Endodermal cell (in vitro differentiated cells): ENCODE results near the gene PITPNM3. TPM values are rescaled to one million over a fixed set of nuclear protein-coding genes. Genes with fewer than 3 reads are reported as not detected.

Source experiments
- DNase-seq: peaks from one replicate; pipeline ENCODE4 v3.0.0-alpha.2; 2017
- H3K27ac ChIP-seq: 2 replicates; pipeline ENCODE4 v1.5.1; 2013; ENCODE audit warnings: mild to moderate bottlenecking, low read depth, low read length, moderate library complexity
- H3K27me3 ChIP-seq: 2 replicates; pipeline ENCODE4 v1.6.1; 2013; ENCODE audit warnings: mild to moderate bottlenecking, low read length, moderate library complexity; ENCODE audit not compliant: insufficient read depth, control insufficient read depth, poor library complexity, severe bottlenecking
- H3K36me3 ChIP-seq: 2 replicates; pipeline ENCODE4 v1.7.0; 2013; ENCODE audit warnings: mild to moderate bottlenecking, low read length, moderate library complexity; ENCODE audit not compliant: control insufficient read depth, insufficient read depth
- H3K4me1 ChIP-seq: one replicate; pipeline ENCODE4 v1.7.0; 2013; ENCODE audit warnings: low read length; ENCODE audit not compliant: control insufficient read depth, insufficient read depth
- H3K4me3 ChIP-seq: 2 replicates; pipeline ENCODE4 v1.5.1; 2013; ENCODE audit warnings: mild to moderate bottlenecking, low read length, moderate library complexity
- H3K9ac ChIP-seq: 2 replicates; pipeline ENCODE4 v1.6.1; 2013; ENCODE audit warnings: mild to moderate bottlenecking, low read length, moderate library complexity; ENCODE audit not compliant: poor library complexity, severe bottlenecking; ENCODE audit errors: extremely low read depth
- H3K9me3 ChIP-seq: 2 replicates; pipeline ENCODE4 v1.6.1; 2013; ENCODE audit warnings: mild to moderate bottlenecking, low read length, moderate library complexity; ENCODE audit not compliant: control insufficient read depth
- H3K27ac Mint-ChIP-seq: 2 replicates; pipeline ENCODE4 v1.8.0; 2020; ENCODE audit warnings: mixed read lengths
- H3K27me3 Mint-ChIP-seq: 2 replicates; pipeline ENCODE4 v1.8.0; 2021; ENCODE audit warnings: mild to moderate bottlenecking, mixed read lengths; ENCODE audit not compliant: insufficient read depth
- H3K36me3 Mint-ChIP-seq: 2 replicates; pipeline ENCODE4 v1.8.0; 2020; ENCODE audit warnings: low read depth, mixed read lengths
- H3K4me1 Mint-ChIP-seq: 2 replicates; pipeline ENCODE4 v1.8.0; 2020; ENCODE audit warnings: mixed read lengths
- H3K4me3 Mint-ChIP-seq: 2 replicates; pipeline ENCODE4 v1.8.0; 2020; ENCODE audit warnings: mild to moderate bottlenecking, moderate library complexity, mixed read lengths
- H3K9me3 Mint-ChIP-seq: 2 replicates; pipeline ENCODE4 v1.8.0; 2020; ENCODE audit warnings: mild to moderate bottlenecking, mixed read lengths
- CTCF ChIP-seq: fragments of 200-600 bp; sonication (generic); conservative IDR thresholded peaks from 2 replicates; pipeline ENCODE4 v1.5.0; 2021; ENCODE audit warnings: antibody characterized with exemption, mild to moderate bottlenecking
- WGBS, 2 experiments: methylation state at CpG; one replicate each; pipeline versions ENCODE4 v1.1.5 to v1.1.7; 2013; ENCODE audit warnings: missing lambda C conversion rate in 2 of 2, mixed read lengths in 1 of 2; ENCODE audit not compliant: insufficient coverage in 1 of 2, insufficient read length in 1 of 2; 5-methylcytosine and 5-hydroxymethylcytosine counted together
- total RNA-seq, 2 donors: library from RNA; stranded (reverse); fragmentation: NEBNext Ultra II Directional in 1 of 2; extraction: Animal tissue kit (Norgen Biotek cat#: 25700) in 1 of 2; gene quantifications; 2 replicates in 1 of 2; 3 replicates in 1 of 2; pipeline ENCODE4 v1.2.1, GENCODE V29; 2021

PITPNM3 gene
- total RNA-seq, 2 donors from 2014 or later, result 1.8 to 2.7 TPM

DNA sequence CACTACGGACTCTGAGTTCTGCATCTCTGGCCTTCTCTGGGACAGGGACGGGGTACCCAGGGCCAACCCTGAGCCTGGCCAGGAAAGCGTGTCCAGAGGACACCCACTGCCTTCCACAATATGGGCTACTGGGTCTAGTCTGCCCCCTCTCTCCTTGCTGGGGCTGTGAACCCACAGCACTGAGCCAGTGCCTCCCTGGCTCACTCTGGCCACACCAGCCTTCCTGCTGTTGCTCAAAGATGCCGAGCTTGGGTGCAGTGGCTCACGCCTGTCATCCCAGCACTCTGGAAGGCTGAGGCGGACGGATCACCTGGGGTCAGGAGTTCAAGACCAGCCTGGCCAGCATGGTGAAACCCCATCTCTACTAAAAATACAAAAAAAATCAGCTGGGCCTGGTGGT, 24.8 kb downstream of the PITPNM3 start:
- H3K27ac Mint-ChIP-seq, result no peak overlapping the region
- H3K4me1 Mint-ChIP-seq, result no peaks in the 10 kb centered on the region
- no peak for TF ChIP-seq CTCF
- H3K9ac ChIP-seq, result no peak overlapping the region
- no peaks in the 10 kb centered on the region for H3K9me3 ChIP-seq
- no peak for DNase-seq
- H3K4me3 ChIP-seq, result no peak overlapping the region
- H3K4me3 Mint-ChIP-seq, result no peak overlapping the region
- H3K4me1 ChIP-seq, result no peaks in the 10 kb centered on the region
- no peaks in the 10 kb centered on the region for H3K27me3 ChIP-seq
- 85 to 88% methylated on average over 5 to 7 of the region's 7 CpGs for WGBS, 2 experiments
- no peaks in the 10 kb centered on the region for H3K36me3 Mint-ChIP-seq
- H3K27ac ChIP-seq, result no peak overlapping the region
- no peaks in the 10 kb centered on the region for H3K36me3 ChIP-seq
- H3K9me3 Mint-ChIP-seq, result no peaks in the 10 kb centered on the region
- H3K27me3 Mint-ChIP-seq, result no peaks in the 10 kb centered on the region

DNA sequence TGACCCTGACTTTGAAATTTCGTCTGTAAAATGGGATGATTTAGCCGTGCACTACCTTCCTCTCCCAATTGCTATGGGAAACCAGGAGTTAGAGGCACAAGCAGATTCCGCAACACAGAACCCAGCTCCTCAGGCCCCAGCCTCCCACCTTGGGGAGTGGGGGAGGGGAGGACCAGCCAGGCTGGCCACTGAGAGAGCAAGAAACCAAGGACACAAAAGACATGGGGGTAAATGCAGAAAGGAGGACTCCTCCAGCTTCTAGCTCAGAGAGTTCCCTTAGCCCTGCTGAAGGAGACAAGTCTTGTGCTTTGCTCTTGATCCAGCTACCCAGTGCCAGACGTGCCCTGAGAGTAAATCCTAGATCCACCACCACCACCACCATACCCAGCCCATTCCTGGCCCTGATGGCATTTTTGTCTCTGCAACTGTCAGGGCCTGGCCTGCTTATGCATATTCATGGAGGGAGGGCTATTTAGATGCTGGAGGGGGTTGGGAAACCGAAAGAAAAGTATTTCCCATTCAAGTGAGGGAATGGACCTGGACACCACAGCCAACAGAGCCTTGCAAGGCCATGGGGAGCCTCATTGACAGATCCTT, 25.9 kb downstream of the PITPNM3 start:
- H3K9me3 Mint-ChIP-seq, result no peaks in the 10 kb centered on the region
- H3K9me3 ChIP-seq, result no peaks in the 10 kb centered on the region
- H3K9ac ChIP-seq, result no peak overlapping the region
- no peaks in the 10 kb centered on the region for H3K4me1 Mint-ChIP-seq
- no peak overlapping the region for H3K27ac Mint-ChIP-seq
- no peaks in the 10 kb centered on the region for H3K4me1 ChIP-seq
- DNase-seq, result peak; percentile 55
- TF ChIP-seq CTCF, result no peak
- H3K36me3 Mint-ChIP-seq, result no peaks in the 10 kb centered on the region
- H3K4me3 ChIP-seq, result no peak overlapping the region
- H3K27ac ChIP-seq, result no peak overlapping the region
- no peaks in the 10 kb centered on the region for H3K27me3 ChIP-seq
- 80 to 84% methylated on average over 4 of the region's 5 CpGs for WGBS, 2 experiments
- no peaks in the 10 kb centered on the region for H3K36me3 ChIP-seq
- H3K27me3 Mint-ChIP-seq, result no peaks in the 10 kb centered on the region
- H3K4me3 Mint-ChIP-seq, result no peak overlapping the region

DNA sequence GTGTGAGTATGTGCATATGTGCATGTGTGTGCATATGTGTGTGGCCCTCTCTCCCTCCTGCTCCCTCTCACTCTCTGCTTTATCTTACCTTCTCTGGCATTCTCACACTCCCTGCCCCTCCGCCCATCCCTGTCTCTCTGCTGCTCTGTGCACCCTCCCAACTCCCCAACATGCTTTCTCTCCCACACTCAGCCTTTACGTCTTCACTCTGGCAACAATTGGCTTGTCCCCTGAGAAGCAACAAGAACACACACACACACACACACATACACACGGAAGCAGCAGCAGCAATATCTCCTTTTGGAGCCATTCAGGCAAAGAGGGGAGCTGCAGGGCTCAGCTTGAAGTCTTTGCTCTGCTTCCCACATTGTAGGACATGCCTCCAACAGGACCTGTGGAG, 27.8 kb downstream of the PITPNM3 start:
- no peaks in the 10 kb centered on the region for H3K9me3 ChIP-seq
- no peak for TF ChIP-seq CTCF
- no peaks in the 10 kb centered on the region for H3K9me3 Mint-ChIP-seq
- no peak overlapping the region for H3K27ac ChIP-seq
- H3K27me3 Mint-ChIP-seq, result no peaks in the 10 kb centered on the region
- H3K4me3 Mint-ChIP-seq, result no peak overlapping the region
- no peaks in the 10 kb centered on the region for H3K4me1 ChIP-seq
- no peak overlapping the region for H3K4me3 ChIP-seq
- H3K27me3 ChIP-seq, result no peaks in the 10 kb centered on the region
- H3K4me1 Mint-ChIP-seq, result no peaks in the 10 kb centered on the region
- no peaks in the 10 kb centered on the region for H3K36me3 ChIP-seq
- peak; percentile 38 for DNase-seq
- no peak overlapping the region for H3K9ac ChIP-seq
- 75 to 79% methylated on average over 2 to 3 of the region's 3 CpGs for WGBS, 2 experiments
- no peaks in the 10 kb centered on the region for H3K36me3 Mint-ChIP-seq
- no peak overlapping the region for H3K27ac Mint-ChIP-seq
